Smooth muscle cell (in vitro differentiated cells): Measurements from ENCODE around the gene LRRC73. TPM values are rescaled to one million over a fixed set of nuclear protein-coding genes. Genes with fewer than 3 reads are reported as not detected.

Experiments
- DNase-seq: peaks from one replicate; lab custom pipeline; 2025; ENCODE audit not compliant: unreplicated experiment; lab: John Stamatoyannopoulos, UW
- H2AFZ ChIP-seq: fragments of 200-600 bp; sonication (generic); 2 replicates; pipeline ENCODE4 v1.6.0; 2016; ENCODE audit warnings: antibody characterized with exemption, low read depth, mild to moderate bottlenecking
- H3F3A ChIP-seq: fragments of 200-600 bp; sonication (generic); 2 replicates; pipeline ENCODE4 v1.6.0; 2017; ENCODE audit warnings: antibody characterized with exemption, low read depth
- H3K27ac ChIP-seq: fragments of 200-600 bp; sonication (generic); 2 replicates; pipeline ENCODE4 v1.5.1; 2016; ENCODE audit warnings: low read depth, mild to moderate bottlenecking
- H3K27me3 ChIP-seq: fragments of 200-600 bp; sonication (generic); 2 replicates; pipeline ENCODE4 v1.6.1; 2016; ENCODE audit warnings: low read depth, mild to moderate bottlenecking
- H3K36me3 ChIP-seq: fragments of 200-600 bp; sonication (generic); 2 replicates; pipeline ENCODE4 v1.5.1; 2016; ENCODE audit warnings: low read depth
- H3K4me1 ChIP-seq: fragments of 200-600 bp; sonication (generic); 2 replicates; pipeline ENCODE4 v1.5.1; 2016; ENCODE audit warnings: low read depth
- H3K4me2 ChIP-seq: fragments of 200-600 bp; sonication (generic); 2 replicates; pipeline ENCODE4 v1.6.0; 2016; ENCODE audit warnings: mild to moderate bottlenecking
- H3K4me3 ChIP-seq: fragments of 200-600 bp; sonication (generic); 2 replicates; pipeline ENCODE4 v1.5.1; 2016; ENCODE audit warnings: mild to moderate bottlenecking
- H3K79me2 ChIP-seq: fragments of 200-600 bp; sonication (generic); 2 replicates; pipeline ENCODE4 v1.6.0; 2016; ENCODE audit warnings: low read depth, mild to moderate bottlenecking
- H3K9ac ChIP-seq: fragments of 200-600 bp; sonication (generic); 2 replicates; pipeline ENCODE4 v1.6.0; 2016; ENCODE audit warnings: low read depth
- H3K9me3 ChIP-seq: fragments of 200-600 bp; sonication (generic); replicated peaks from 2 replicates; pipeline ENCODE4 v1.5.1; 2016; ENCODE audit warnings: low read depth
- H4K20me1 ChIP-seq: fragments of 200-600 bp; sonication (generic); 2 replicates; pipeline ENCODE4 v1.6.0; 2016; ENCODE audit warnings: low read depth
- WGBS: methylation state at CpG from one replicate; pipeline ENCODE4 v1.1.7; 2016; ENCODE audit warnings: low lambda C conversion rate; 5-methylcytosine and 5-hydroxymethylcytosine counted together
- polyA plus RNA-seq: library from polyadenylated mRNA; unstranded; fragments of >200 nt; fragmentation: Nextera tagmentation; extraction: Ambion mirVana; gene quantifications from 2 replicates; pipeline ENCODE4 v1.2.1, GENCODE V29; 2016
- total RNA-seq: library from RNA; depleted of rRNA; stranded (reverse); fragments of >200 nt; gene quantifications from 2 replicates; pipeline ENCODE4 v1.2.3, GENCODE V29; 2014
- TF ChIP-seq, protein P1 (sequence below): fragments of 200-600 bp; sonication (generic); IDR thresholded peaks from 2 replicates; pipeline ENCODE4 v1.5.1; 2017; ENCODE audit warnings: borderline replicate concordance, mild to moderate bottlenecking, antibody characterized with exemption; ENCODE audit not compliant: insufficient read depth, poor library complexity, severe bottlenecking

LRRC73 gene
- total and polyA plus RNA-seq, 2 experiments from 2014 or later: 2.1 to 2.2 TPM

- Histone ChIP-seq H3K36me3 (no peaks in the 10 kb centered on the region), H3K79me2 (peaks cover 7% of the 10 kb centered on the region), H3K9ac (no peak overlapping the region), H3K4me1 (peaks cover 23% of the 10 kb centered on the region), H3K4me3 (no peak overlapping the region), H3K4me2 (no peak overlapping the region), H3K27me3 (no peaks in the 10 kb centered on the region), H3F3A (no peaks in the 10 kb centered on the region), H3K27ac (peak overlapping the region; percentile 15), H2AFZ (no peak overlapping the region), H3K9me3 (no peaks in the 10 kb centered on the region), H4K20me1 (no peaks in the 10 kb centered on the region)
- TF ChIP-seq, protein P1, sequence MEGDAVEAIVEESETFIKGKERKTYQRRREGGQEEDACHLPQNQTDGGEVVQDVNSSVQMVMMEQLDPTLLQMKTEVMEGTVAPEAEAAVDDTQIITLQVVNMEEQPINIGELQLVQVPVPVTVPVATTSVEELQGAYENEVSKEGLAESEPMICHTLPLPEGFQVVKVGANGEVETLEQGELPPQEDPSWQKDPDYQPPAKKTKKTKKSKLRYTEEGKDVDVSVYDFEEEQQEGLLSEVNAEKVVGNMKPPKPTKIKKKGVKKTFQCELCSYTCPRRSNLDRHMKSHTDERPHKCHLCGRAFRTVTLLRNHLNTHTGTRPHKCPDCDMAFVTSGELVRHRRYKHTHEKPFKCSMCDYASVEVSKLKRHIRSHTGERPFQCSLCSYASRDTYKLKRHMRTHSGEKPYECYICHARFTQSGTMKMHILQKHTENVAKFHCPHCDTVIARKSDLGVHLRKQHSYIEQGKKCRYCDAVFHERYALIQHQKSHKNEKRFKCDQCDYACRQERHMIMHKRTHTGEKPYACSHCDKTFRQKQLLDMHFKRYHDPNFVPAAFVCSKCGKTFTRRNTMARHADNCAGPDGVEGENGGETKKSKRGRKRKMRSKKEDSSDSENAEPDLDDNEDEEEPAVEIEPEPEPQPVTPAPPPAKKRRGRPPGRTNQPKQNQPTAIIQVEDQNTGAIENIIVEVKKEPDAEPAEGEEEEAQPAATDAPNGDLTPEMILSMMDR: no peak
- WGBS: 71% methylated on average over 6 of the region's 6 CpGs
- no peak for DNase-seq
Observed at GRCh38 chr6:43494321-43494720, 15.8 kb downstream of the LRRC73 start.

DNA sequence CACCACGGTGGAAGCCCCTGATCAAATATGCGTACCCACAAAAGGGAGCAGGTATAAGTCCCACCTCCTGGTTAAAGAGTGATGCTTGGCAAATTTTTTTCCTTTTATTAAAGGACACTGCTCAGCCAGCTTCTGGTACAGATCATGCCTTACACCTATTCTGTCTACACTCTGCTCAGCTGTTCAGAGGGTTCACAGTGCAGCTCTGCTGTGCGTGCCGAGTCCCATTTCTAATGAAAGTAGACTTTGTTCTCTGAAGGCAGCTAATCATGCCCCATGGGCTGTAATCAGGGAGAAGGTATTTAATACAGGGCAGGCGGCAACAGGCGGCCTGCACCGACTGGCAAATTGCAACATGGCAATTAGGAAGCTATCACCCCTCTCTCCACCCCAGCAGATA is 16.3 kb downstream of the LRRC73 start:
- no peaks in the 10 kb centered on the region for H3K9me3 ChIP-seq
- no peak for DNase-seq
- H3K27ac ChIP-seq: peak overlapping the region; percentile 15
- no peak overlapping the region for H2AFZ ChIP-seq
- H3K27me3 ChIP-seq: no peaks in the 10 kb centered on the region
- H3K36me3 ChIP-seq: no peaks in the 10 kb centered on the region
- no peaks in the 10 kb centered on the region for H4K20me1 ChIP-seq
- H3F3A ChIP-seq: no peaks in the 10 kb centered on the region
- H3K4me3 ChIP-seq: no peak overlapping the region
- H3K79me2 ChIP-seq: peaks cover 7% of the 10 kb centered on the region
- TF ChIP-seq, protein P1: no peak
- 78% methylated on average over 7 of the region's 7 CpGs for WGBS
- H3K4me1 ChIP-seq: peaks cover 28% of the 10 kb centered on the region
- H3K4me2 ChIP-seq: no peak overlapping the region
- H3K9ac ChIP-seq: no peak overlapping the region

- TF ChIP-seq, protein P1: no peak
- no peak overlapping the region for H3K9ac ChIP-seq
- no peaks in the 10 kb centered on the region for H3K9me3 ChIP-seq
- no peak overlapping the region for H3K4me2 ChIP-seq
- WGBS: 73% methylated on average over 2 of the region's 2 CpGs
- H3K79me2 ChIP-seq: peaks cover 13% of the 10 kb centered on the region
- no peaks in the 10 kb centered on the region for H4K20me1 ChIP-seq
- no peak for DNase-seq
- no peak overlapping the region for H3K4me3 ChIP-seq
- peaks cover 28% of the 10 kb centered on the region for H3K4me1 ChIP-seq
- H2AFZ ChIP-seq: no peak overlapping the region
- no peak overlapping the region for H3K27ac ChIP-seq
- no peaks in the 10 kb centered on the region for H3F3A ChIP-seq
- no peaks in the 10 kb centered on the region for H3K36me3 ChIP-seq
- no peaks in the 10 kb centered on the region for H3K27me3 ChIP-seq
Observed at GRCh38 chr6:43493230-43493629, 16.9 kb downstream of the LRRC73 start.

GRCh38 chr6:43492673-43493072 is 17.5 kb downstream of the LRRC73 start:
- Histone ChIP-seq H2AFZ (no peak overlapping the region), H3K4me2 (peak overlapping the region; percentile 9), H3K4me3 (no peak overlapping the region), H3K36me3 (no peaks in the 10 kb centered on the region), H4K20me1 (no peaks in the 10 kb centered on the region), H3K27me3 (no peaks in the 10 kb centered on the region), H3K79me2 (peaks cover 19% of the 10 kb centered on the region), H3F3A (no peaks in the 10 kb centered on the region), H3K9me3 (no peaks in the 10 kb centered on the region), H3K27ac (no peak overlapping the region), H3K9ac (no peak overlapping the region), H3K4me1 (peaks cover 28% of the 10 kb centered on the region)
- no peak for DNase-seq
- WGBS: 77% methylated on average over 3 of the region's 3 CpGs
- TF ChIP-seq, protein P1: no peak
